Measurements from ENCODE around the gene RGS6.

Gene RGS6

DNA sequence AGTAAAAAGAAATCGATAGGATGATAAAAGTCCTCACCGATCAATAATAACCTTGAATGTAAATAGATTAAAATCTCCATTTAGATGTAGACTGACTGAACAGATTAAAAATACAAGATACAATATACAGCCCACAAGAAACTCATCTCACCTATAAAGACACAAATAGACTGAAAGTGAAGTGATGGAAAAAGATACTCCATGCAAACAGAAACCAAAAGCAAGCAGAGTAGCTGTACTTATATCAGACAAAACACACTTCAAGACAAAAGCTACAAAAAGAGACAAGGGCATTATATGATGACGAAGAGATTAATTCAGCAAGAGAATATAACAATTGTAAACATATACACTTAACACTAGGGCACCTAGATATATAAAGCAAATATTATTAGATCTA lies 444.8 kb downstream of the RGS6 start:
- no peak overlapping the region for H3K27ac ChIP-seq

DNA sequence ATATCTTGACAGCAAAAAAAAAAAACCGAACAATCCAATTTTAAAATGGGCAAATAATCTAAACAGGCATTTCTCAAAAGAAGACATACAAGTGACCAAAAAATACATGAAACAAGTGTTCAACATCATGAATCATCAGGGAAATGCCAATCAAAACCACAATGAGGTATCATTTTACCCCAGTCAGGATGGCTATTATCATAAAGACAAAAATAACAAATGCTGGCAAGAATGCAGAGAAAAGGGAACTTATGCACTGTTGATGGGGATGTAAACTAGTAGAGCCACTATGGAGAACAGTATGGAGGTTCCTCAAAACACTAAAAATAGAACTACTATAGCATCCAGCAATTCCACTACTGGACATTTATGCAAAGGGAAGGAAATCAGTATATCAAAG lies 448.2 kb downstream of the RGS6 start:
- TF ChIP-seq, protein P1, sequence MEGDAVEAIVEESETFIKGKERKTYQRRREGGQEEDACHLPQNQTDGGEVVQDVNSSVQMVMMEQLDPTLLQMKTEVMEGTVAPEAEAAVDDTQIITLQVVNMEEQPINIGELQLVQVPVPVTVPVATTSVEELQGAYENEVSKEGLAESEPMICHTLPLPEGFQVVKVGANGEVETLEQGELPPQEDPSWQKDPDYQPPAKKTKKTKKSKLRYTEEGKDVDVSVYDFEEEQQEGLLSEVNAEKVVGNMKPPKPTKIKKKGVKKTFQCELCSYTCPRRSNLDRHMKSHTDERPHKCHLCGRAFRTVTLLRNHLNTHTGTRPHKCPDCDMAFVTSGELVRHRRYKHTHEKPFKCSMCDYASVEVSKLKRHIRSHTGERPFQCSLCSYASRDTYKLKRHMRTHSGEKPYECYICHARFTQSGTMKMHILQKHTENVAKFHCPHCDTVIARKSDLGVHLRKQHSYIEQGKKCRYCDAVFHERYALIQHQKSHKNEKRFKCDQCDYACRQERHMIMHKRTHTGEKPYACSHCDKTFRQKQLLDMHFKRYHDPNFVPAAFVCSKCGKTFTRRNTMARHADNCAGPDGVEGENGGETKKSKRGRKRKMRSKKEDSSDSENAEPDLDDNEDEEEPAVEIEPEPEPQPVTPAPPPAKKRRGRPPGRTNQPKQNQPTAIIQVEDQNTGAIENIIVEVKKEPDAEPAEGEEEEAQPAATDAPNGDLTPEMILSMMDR (conservative IDR thresholded peaks at IDR 0.05), result no peak
- TF ChIP-seq ZFX (IDR thresholded peaks at IDR 0.05), result no peak
- H3K27ac ChIP-seq, result no peak overlapping the region

More for the DNA sequence above, 444.8 kb downstream of the RGS6 start:
- TF ChIP-seq ZFX (IDR thresholded peaks at IDR 0.05), result no peak
- TF ChIP-seq, protein P1 (conservative IDR thresholded peaks at IDR 0.05), result no peak

DNA sequence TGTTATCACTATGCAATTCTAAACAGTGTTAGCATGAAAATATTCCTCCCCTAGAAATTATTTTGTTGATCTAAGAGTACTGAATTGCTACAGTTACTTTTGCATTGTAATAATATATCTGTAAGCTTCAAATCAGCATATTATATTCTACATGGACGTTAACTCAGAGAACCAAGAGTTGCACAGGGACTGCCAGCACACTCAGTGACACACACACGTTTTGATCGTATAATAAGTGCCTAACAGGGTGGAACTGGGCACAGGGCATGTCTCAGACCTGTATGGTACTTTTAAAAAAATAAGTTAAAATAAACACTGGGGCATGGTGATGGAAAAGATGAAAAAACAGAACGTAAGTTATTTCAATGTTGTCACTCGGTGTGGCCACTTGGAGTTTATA lies 451.6 kb downstream of the RGS6 start:
- H3K27ac ChIP-seq, result no peak overlapping the region
- TF ChIP-seq, protein P1 (conservative IDR thresholded peaks at IDR 0.05), result no peak
- no peak for TF ChIP-seq ZFX (IDR thresholded peaks at IDR 0.05)

DNA sequence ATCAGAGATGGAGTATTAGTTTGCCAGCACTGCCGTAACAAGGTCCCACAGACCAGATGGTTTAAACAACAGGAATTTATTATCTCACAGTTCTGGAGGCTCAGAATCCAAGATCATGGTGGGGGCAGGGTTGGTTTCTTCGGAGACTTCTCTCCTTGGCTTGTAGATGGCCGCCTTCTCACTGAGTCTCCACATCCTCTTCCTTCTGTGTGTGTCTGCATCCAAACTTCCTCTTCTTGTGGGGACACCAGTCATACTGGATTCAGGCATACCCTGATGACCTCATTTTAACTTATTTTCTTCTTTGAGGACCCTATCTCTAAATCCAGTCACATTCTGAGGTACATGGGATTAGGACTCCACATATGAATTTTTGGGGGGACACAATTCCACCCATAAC lies 455.5 kb downstream of the RGS6 start:
- H3K27ac ChIP-seq, result no peak overlapping the region
- TF ChIP-seq ZFX (IDR thresholded peaks at IDR 0.05), result no peak
- TF ChIP-seq, protein P1 (conservative IDR thresholded peaks at IDR 0.05), result no peak

DNA sequence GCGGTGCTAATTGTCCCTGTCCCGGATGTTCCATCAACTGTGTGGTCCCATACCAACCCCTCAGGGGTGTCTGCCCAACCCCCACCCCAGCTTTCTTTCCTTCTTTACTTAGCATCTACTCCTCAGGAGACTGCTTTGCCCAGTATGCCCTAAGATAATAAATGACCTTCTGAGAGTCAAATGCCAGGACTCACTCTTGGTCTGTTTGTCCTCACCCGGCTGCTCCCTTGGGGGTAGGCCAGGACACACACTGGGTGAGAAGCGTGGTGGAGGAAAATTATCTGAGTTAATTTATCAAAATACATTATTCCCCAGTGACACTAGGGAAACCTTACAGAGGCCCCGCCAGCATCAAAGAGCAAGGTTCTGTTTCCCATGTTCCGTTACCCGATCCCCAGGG lies 457.0 kb downstream of the RGS6 start:
- no peak for TF ChIP-seq ZFX (IDR thresholded peaks at IDR 0.05)
- TF ChIP-seq, protein P1 (conservative IDR thresholded peaks at IDR 0.05), result no peak
- H3K27ac ChIP-seq, result no peak overlapping the region

DNA sequence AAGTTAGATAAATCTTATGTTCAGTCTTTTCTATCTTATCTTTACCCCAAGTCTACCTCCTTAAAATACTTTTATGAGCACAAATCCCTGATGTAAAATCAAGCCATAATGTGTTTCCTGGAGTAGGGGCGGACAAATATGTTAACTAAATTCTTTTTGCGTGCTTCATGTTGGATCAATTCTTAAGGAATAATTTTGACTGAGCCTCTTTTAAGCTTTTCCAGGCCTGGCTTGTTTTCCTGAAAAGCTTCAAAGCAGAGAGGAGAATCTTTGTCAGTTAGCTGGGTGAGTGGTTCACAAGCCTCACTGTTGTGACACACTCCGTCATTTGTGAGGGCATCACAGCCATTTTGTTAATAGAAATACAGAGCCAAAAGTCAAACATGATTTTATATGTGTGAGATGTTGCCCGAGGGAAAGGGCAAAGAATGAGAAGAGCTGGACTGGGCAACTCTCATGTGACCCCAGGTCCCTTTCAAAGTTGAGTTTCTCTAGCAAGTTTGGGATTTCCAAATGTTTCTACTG lies 468.9 kb downstream of the RGS6 start:
- TF ChIP-seq, protein P1 (conservative IDR thresholded peaks at IDR 0.05), result no peak
- no peak for TF ChIP-seq ZFX (IDR thresholded peaks at IDR 0.05)
- H3K27ac ChIP-seq, result no peak overlapping the region

DNA sequence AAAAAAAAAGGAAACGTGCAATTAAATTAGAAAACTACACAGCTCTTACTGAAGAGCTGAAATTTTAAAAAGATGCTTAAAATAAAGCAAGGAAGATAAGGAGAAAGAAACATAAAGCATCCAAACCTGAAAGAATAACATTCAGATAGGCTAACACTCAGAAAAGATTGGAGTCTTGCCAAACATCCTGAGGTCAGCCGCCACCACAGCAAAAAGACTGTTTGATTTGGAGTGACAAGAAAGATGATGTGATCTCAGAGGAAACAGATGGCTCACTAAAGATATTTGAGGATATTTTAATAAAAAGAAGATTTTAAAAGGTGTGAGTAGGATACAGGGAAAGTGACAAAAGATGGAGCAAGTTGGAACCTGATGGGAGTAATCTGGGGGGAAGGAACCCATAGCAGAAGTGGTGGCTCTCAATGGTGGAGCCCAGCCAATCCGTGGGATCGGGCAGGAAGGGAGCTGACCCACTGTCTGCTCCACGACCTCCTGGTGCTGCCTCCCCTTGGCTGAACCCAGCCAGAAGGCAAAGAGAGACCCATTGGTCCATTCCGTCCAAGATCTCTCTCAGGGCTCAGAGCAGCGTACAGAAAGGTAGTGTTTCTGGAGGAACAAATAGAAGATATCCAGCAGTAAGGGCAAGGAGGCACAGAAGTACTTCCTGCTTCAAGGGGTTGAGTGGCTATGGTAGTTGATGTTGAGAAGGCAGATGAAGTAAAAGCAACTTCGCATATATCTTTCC lies 469.6 kb downstream of the RGS6 start:
- TF ChIP-seq ZFX (IDR thresholded peaks at IDR 0.05), result no peak
- TF ChIP-seq, protein P1 (conservative IDR thresholded peaks at IDR 0.05), result no peak
- H3K27ac ChIP-seq, result no peak overlapping the region
